Stimulated activated CD8-positive, alpha-beta memory T cell treated with anti-CD3 and anti-CD28 coated beads, Interleukin-15, amount 100 ng/mL, for 48 hours (primary cell): ENCODE measurements around the gene HRH4.

Source experiments
- DNase-seq, 2 donors: peaks; one replicate each; pipeline ENCODE4 v3.0.0-alpha.2; 2020; ENCODE audit warnings: low read depth in 2 of 2

Gene HRH4

GRCh38 chr18:24509435-24509834, 49.0 kb downstream of the HRH4 start:
- no peak for DNase-seq

DNA sequence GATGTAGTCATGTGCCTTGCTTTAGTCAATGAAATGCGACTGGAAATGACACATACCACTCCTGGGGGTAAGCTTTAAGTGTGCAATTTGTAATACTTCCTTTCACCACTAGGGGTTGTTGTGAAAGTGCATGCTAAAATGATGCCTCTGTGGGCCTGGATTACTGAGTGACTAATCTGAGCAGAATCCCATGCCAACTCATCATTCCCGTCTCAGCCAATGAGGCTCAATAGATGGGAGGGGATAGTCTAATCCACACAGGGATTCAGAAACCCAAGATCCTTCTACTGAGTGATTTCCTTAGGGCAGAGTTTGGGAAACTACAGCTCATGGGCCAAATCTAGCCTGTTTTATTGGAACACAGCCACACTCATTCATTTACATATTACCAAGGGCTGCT, 54.0 kb downstream of the HRH4 start:
- DNase-seq, result no peak

- no peak for DNase-seq
These were observed 55.3 kb downstream of the HRH4 start for GRCh38 chr18:24515721-24516120.

GRCh38 chr18:24516261-24516660, 55.8 kb downstream of the HRH4 start:
- no peak for DNase-seq

DNA sequence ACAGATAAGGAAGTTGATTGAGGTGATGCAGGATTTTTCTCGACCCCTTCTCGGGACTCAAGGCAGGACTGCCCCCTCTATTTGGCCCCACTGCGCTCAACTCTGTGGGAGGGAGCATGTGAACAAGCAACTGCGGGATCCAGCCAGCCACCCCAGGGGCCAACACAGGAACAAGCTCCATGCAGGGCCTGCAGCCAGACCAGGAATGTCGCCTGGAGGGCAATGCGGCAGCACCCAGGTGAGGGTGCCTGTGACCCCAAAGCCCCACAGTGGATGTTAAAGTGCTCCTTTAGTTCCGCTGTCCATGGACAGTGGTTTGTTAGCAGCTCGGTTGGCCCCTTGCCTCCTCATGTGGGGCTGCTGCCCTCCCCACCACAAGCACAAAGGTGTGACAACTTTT, 57.1 kb downstream of the HRH4 start:
- DNase-seq, result no peak

DNA sequence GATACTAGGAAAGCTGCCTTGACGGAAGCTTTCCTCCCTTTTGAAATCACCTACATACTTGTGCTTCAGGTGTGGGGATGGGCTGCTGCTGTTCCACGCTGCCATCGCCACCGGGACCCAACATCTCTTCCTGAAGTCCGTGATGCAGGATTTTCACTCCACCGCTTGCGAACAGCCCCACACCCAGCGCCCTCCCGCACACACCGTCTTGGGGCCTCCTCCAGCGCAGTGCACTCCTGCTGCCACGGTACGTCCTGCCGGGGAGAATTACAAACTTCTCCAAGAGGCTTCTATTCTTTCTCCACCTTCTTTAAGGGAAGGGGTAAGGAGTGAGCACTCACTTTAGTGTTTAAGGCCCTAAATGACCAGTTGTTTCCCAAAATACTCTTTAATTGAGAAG, 58.2 kb downstream of the HRH4 start:
- no peak for DNase-seq
